GM19397 (cell line): ENCODE results near the gene GARNL3.

Experiments used
- ATAC-seq: cut with Tn5 transposase; IDR thresholded peaks from one replicate; pipeline ENCODE4 v1.9.1; 2021; ENCODE audit warnings: mild to moderate bottlenecking, moderate library complexity; ENCODE audit not compliant: unreplicated experiment

Gene GARNL3

DNA sequence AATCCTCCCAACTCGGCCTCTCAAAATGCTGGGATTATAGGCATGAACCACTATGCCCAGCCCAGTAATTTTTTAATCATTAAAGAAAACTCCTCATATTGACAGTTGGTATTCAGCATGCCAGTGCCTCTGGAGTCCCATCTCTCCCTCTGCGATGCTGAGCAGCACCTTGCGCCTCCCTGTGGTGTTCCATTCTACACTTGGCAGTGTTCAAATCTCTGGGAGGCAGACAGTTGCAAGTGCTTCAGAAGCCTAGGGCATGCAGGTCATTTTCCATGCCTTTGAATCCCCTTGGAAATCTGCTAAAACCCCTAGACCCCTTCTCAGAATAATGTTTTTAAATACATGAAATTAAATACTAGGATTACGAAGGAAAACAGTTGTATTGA, 41.3 kb downstream of the GARNL3 start:
- ATAC-seq: no peak

DNA sequence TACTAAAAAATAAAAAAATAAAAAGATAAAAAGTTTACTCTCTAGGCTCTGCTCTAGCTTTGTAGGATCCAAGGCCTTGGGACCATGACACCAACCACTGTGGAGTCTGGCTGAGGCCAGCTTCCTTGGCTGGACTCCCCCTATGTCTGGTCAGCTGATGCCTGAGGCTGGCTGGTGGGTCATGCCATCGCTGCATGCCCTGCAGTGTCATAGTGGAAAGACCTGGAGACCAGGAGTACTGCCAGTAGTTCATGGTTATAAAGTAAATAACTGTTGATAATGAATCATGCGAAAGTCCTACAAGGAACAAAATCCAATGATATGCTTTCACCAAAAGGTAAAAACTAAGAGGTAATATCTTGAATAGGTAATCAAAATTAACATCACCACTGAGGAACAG, 43.2 kb downstream of the GARNL3 start:
- ATAC-seq: no peak

DNA sequence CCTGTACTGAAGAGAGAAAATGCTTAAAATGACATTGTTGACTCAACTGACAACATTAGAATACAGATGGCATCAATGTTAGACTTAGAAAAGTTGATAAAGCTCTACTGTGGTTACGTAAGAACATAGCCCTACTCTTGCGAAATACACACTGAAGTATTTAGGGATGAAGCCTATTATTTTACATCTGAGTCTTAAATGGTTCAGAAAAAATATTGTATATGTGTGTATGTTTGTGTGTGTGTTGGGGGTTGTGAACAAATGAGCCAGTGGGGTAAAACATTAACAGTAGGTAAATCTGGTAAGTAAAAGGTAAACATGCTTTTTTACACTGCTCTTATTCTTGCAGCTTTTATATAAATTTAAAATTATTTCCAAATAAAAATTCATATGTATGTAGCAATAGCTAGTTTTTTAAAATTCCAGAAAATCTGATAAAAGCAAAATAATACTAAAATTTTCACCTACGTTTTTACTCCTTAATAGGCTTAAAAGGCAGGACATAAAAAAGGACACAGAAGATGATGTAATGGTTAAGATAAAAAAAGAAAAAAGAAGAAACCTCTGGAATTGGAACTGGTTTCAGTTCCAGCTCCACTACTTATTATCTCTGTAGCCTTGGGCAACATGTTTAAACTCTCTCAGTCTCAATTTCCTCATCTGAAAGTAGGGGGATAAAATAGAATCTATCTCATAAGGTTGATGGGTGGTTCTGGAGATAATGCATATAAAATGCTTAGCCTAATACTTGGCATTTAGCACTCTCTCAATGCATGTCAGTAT, 44.3 kb downstream of the GARNL3 start:
- ATAC-seq: no peak

DNA sequence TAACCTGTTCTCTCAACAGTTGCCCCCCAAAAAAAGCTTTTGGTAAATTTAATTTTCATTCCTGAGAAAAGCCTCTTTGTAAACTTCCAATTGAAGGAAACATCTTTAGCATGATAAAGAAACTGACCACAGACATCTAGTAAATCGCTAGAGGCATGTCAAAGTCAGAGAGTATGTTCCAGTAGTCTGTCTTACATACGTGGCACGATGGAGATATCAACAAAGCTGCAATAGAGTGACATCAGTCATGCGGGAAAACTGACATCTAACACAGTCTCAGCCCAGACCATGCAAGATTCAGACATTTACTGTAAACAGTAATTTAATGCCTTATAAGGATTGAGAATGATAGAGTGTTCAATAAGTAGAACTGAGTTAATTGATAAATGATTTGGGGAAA, 45.1 kb downstream of the GARNL3 start:
- no peak for ATAC-seq

DNA sequence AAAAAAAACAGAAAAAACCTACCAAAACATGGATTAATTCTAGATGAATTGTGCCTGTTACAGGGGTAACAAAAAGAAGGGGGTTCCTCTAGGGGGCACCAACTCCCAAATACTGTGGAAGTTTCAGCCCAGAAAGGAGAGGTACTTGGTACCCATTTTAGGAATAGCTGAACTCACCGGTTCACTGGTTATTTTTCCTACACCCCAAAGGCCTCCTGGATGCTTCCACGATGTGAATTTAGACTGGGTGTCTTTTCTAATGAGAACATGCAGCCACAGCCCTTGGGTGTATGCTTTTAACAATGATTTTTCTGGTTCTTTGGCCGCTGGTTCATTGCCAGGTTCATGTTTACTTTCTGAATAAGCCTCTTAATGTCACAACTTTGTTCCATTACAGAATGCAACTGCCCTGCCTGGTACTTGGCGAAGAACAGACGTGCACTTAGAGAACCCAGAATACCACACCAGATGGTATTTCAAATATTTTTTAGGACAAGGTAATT, 46.7 kb downstream of the GARNL3 start:
- no peak for ATAC-seq

DNA sequence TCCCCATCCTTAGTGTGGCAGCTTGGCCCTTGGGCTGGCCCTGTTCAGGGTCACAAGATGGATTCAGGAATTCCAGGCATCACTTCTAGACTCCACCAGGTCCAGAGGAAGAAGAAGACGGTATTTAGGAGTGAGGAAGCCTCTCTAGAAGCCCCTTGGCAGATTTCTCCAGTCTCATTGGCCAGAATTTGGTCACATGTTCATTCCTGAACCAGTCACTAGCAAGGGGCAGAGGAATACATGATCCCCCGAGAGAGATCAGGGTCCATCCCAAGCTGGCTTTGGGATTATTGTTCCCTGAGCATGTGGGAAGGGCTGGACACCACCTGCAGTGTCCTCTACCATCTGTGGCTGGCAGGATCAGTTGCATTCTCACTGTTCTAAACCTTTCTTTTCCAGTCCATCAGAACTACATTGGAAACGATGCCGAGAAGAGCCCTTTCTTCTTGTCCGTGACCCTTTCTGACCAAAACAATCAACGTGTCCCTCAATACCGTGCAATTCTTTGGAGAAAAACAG, 48.5 kb downstream of the GARNL3 start:
- no peak for ATAC-seq

DNA sequence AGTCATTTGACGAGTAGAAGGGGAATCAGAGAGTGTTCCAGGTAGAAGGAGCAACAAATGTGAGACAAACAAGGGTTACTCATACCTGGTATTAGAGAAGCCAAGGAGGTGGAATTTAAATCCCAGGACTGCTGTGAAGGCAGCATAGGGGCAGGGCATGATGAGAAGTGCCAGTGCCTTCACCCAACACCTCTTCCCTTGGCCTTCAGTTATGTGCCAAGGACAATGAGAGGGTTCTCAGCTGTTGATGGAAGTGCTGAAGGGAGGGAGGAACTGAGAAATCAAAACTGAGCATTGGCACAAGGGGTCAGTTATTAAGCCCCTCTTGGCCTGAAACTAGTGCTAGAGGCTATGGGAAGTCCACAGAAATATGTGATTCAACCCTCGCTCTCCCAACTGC, 50.3 kb downstream of the GARNL3 start:
- ATAC-seq: no peak

DNA sequence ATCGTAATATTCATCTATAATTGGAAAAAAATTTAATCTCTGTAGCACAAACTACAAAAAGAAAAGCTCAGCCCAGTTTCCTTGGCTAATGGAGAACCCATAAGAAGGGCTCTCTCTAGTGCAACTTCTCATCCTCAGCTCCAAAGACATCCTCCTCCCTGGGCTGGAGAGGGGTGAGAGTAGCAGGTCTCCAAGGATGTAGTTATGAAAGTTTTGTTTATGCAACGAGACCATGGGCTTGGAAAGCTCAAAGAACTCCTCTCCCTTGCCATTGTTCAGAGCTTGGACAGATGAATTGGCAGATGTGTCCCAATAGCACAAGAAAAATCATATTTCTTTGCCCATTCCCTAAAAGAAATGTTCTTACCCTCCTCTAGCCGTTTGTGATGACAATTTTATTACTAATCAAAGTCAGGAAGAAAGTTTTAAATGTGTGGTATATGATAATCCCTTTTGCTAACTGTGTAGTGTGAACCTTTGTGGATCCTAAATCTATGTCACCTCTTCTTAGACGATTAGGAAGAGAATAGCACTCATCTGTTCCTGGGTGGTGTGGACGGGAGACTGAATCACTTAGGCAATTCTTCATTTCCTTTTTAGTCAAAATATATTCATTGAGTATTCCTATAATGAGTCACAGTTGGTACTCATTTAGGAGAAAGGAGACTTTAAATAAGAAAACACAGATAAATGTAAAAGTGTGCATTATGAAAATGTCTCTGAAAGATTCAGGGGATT, 52.2 kb downstream of the GARNL3 start:
- ATAC-seq: no peak

DNA sequence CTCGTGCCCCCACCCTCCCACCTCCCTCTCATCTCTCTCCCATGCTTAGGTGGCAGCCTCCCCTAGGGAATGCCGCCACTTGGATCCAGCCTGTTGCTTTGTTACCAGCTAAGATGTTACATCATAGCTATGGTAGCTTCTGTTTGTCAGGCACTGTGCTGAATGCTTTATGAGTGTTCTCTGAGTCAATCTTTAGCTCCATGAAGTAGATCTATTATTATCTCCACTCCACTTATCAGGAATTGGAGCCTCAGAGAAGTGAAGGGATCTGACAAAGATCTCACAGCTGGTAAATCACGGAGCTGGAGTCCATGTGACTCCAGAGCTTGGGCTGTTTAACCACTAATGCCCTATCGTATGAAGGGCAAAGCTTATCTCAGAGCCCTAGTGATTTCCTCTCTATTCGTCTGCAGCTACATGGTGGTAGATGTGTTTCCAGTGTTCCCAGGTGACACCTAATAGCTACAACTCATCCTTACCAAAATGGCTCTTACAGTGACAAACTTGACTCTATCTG, 54.1 kb downstream of the GARNL3 start:
- no peak for ATAC-seq

DNA sequence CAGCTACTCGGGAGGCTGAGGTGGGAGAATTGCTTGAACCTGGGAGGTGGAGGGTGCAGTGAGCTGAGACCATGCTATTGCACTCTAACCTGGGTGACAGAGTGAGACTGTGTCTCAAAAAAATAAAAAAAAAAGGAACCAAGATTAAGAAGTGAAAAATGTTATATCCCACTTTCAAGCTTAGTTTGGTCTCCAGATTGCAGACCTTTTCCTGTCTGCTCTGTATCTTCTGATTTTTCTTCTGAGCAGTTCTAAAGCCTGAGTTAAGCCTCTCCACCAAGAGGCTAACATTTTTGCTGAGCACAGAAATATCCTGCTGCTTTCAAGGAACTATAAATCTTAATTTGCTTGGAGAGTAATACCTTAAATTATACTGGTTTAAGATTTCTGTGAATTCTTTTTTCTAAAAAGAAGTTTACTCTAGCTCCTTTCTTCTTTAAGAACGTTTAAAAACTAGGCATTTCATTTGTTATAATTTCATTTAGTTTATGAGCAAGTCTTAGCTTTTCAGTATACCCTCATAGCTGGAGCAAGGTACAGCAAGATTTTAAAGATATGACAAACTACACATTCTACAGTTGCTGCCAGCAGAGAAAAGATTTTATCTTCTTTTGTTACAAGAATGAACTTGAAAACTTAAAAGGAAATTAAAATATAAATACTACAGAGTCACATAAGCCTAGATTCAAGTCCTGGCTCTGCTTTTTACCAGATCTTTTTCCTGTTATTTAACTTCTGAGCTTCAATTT, 55.0 kb downstream of the GARNL3 start:
- ATAC-seq: no peak

DNA sequence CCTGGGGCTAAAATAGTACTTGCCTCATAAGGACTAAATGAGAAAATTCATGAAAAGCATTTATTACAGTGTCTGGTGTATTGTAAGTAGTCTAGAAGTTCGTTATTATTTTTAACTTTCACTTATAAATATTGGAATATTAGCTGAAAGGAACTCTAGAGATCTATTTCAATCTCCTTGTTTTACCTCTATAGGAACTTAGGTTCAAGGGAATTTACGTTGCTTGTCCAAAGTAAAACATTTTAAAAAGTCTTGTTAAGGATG, 55.5 kb downstream of the GARNL3 start:
- ATAC-seq: no peak

DNA sequence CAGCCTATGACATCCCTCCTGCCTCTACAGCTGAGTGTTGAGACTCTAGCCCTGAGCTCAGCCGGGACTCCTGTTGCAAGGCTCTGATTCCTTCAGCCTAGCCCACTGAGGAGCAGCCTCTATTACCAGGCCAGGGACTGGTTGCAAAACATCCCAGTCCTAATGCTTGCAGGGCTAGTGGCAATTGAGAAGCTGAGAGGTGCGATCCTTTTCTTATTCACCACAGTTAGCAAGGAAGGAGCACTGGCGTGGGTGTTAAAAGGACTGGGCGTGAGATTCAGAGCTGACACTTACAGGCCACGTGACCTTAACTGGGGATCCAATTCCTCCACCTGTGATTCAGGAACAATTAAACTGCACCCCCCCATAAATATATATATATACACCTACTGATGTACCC, 58.8 kb downstream of the GARNL3 start:
- no peak for ATAC-seq

DNA sequence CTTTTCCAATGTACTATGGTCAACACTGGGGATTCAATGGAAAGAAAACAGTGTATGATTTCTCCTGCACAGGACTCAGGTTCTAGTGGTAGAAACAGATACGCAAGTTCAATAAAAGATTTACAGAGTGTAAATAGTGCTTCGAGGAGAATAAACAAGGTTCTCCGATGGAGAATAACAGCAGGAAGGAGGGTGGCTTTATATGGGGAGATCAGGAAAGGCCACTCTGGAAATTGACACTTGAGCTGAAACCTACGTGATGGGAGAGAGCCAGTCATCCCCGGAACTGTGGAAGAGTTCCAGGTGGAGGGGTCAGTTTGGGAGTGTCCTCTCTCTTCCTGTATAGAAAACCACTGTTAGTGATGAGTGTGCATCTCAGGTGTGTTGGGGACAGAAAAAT, 65.9 kb downstream of the GARNL3 start:
- no peak for ATAC-seq

DNA sequence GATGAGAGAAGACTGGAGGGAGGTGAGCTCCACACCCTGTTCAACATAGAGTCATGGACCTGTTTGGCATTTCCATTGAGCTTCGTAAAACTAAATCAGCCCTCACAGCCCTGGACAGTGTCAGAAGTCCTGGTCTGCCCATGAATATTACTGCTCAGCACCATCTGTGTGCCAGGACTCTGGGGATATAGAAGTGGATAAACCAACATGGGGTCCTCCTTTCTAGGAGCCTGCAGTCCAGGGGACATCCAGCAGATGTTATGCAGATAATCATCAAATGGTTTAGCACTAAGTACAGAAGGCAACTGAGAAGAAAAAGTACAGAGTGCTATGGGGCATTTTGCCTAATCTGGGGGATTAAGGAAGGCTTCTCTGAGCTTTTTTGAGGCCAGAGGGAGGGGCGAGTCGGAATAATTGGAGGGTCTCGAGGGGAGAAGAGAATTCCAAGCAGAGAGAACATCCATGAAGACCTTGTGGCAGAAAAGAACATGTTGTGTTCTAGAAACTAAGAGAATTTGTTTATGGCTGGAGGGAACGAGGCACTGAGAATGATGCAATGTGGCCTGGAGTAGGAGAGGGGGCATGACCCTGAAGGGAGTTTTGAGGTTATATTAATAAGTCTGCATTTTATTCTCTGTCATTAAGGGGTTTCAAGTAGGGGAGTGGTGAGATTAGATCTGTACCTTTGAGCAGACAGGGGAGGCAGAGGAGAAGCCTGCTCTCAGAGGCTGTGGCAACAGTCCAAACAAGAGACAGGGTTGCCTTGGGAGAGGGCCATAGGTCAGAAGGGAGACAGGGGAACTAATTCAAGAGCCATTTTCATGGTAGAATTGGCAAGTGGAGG, 68.9 kb downstream of the GARNL3 start:
- no peak for ATAC-seq

DNA sequence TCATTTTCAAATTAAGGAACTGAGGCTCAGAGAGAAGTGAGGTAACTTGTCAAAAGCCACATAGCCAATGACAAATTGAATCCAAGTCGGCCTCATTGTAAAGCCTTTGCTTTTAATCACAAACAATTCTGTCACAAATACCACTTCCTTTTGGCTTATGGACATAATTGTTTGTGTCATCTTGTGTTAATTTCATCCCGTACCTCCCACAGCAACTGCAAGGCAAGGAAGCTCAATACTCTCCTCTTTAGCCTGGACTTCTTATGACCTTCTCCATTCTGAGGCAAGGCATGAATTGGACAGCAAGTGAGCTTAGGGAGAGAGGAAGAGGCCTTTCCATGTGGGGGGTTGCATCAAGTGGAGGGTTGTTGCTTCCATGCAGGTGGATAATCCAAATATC, 70.2 kb downstream of the GARNL3 start:
- ATAC-seq: no peak

DNA sequence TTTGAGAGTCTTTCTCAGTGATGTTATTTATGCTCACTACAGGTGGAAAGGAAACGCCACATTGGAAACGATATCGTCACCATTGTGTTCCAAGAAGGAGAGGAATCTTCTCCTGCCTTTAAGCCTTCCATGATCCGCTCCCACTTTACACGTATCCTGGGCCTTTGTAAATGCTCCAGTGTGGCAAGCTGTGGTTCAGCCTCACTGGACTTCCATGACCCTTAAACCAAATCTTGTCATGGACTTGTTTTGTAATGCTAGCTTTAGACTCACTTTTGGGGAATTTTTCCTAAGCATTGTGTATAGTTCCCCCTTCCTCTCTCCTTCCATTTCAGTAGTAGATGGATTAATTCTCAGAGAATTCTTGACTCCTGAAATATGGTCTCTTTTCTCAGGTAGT, 71.5 kb downstream of the GARNL3 start:
- no peak for ATAC-seq

DNA sequence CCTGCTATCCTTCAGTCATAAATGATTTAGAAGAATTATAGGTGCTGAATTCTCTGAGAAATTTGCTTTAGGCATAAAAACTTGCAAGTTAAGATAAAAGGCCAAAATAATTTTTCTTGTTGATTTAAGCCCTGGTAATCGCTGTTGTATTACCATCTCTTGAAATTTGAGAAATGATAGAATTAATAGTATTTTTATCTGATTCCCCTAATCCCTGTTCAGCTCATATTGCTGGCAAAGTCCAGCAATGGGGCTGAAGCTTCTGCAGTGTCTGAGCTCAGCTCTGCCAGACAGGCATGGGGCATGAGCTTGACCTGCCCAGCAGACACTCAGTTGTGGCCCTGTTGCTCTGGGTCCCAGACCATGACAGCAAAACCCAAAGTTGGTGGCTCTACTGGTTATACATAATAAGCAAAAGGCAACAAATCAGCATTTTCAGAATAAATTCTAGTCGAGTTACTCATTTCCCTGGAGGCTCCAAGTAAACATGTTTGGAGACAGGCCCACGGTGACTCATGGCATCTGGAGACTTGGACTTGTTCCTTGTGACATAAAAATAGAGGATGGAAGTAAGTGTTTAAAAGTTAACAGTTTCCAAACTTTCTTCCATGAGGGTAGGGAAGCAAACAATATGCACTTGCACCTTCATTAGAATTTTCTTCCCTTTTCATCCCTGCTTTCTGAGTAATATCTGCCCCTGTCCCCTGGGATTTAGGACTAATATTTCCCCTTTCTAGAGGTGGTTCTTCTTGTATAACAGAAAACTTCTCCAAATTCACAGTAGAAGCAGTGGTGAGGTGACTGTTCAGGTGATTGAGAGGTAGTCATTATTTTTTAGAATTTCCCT, 72.2 kb downstream of the GARNL3 start:
- ATAC-seq: no peak

DNA sequence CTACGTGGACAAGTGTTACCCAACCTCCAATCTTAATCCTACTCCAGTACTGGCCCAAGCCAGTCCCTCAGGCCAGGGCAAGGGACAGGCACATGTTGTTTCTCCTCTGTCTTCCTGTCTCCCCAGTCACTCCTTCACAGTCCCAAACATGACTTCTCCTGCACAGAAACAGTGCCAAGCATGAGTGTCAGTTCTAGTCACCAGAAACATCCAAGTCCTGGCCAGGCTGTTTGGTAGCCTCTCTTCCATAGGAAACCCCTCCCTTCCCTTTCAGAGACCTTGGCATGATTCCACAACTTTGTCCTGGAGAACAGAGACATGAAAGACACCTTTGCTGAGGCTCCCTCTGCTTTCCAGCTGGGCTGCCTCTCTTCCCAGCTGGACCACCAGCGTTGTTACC, 76.1 kb downstream of the GARNL3 start:
- ATAC-seq: no peak

DNA sequence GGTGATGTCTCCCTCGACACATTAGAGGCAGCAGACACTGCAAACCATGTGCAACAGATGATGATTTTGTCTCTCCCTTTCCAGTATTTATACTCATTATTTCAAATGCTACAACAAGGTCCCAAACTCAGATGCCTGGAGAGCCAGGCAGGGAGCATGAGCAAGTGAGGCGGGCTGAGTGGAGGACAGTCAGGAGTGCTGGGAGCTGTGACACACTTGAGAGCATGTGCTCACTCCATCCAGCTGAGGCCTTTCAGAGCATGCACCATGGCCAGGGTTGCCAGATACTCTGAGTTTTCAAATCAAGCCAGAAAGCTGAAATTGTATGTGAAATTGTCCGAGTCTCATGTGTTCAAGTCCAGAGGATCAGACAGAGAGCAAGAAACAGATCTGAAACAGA, 76.6 kb downstream of the GARNL3 start:
- no peak for ATAC-seq
